IMR-90 (cell line): ENCODE results near the gene MT3. TPM values are rescaled to one million over a fixed set of nuclear protein-coding genes. Genes with fewer than 3 reads are reported as not detected.

Source experiments
- ATAC-seq: fragments of 200-7000 bp; cut with Tn5 transposase; 2 replicates; pipeline ENCODE4 v1.9.1; 2020; ENCODE audit warnings: low read depth, mild to moderate bottlenecking, moderate library complexity
- BruUV-seq: library from RNA; stranded (reverse); fragments of 400-500 nt; replicated peaks from 2 replicates; lab custom pipeline; 2021; lab: Mats Ljungman, UMichigan
- CTCF ChIA-PET: fragments of 300-600 bp; formaldehyde crosslinking; extraction: SDS; loops from one replicate; lab custom pipeline; 2021; ENCODE audit warnings: antibody characterized with exemption; lab: Yijun Ruan, JAX
- POLR2A ChIA-PET: fragments of 300-600 bp; sonication (Branson Sonifier 250); formaldehyde crosslinking; loops from one replicate; lab custom pipeline; 2022; ENCODE audit warnings: antibody characterized with exemption; ENCODE audit not compliant: unreplicated experiment; lab: Charles Lee
- DNase-seq: peaks from one replicate; pipeline ENCODE4 v3.0.0; 2013
- H2AFZ ChIP-seq: replicated peaks from 2 replicates; pipeline ENCODE3; 2013; ENCODE audit warnings: low read length, mild to moderate bottlenecking; ENCODE audit not compliant: poor library complexity
- H2AK5ac ChIP-seq: 2 replicates; pipeline ENCODE4 v1.6.1; 2013; ENCODE audit warnings: low read depth, low read length, inconsistent platforms
- H2AK9ac ChIP-seq: replicated peaks from 2 replicates; pipeline ENCODE3; 2013; ENCODE audit warnings: mild to moderate bottlenecking, low read depth, low read length, moderate library complexity; ENCODE audit not compliant: poor library complexity
- H2BK120ac ChIP-seq: 2 replicates; pipeline ENCODE4 v1.6.1; 2013; ENCODE audit warnings: low read depth, low read length, inconsistent platforms
- H2BK15ac ChIP-seq: 3 replicates; pipeline ENCODE4 v1.6.1; 2013; ENCODE audit warnings: low read depth, low read length, inconsistent platforms
- H2BK20ac ChIP-seq: 2 replicates; pipeline ENCODE4 v1.6.1; 2013; ENCODE audit warnings: low read depth, mild to moderate bottlenecking, inconsistent platforms, low read length, moderate library complexity
- H2BK5ac ChIP-seq: 2 replicates; pipeline ENCODE4 v1.6.1; 2013; ENCODE audit warnings: mild to moderate bottlenecking, low read depth, low read length, inconsistent platforms; ENCODE audit not compliant: poor library complexity, severe bottlenecking
- H3K14ac ChIP-seq: replicated peaks from 2 replicates; pipeline ENCODE4 v1.6.1; 2013; ENCODE audit warnings: low read depth, low read length, inconsistent platforms
- H3K18ac ChIP-seq: 2 replicates; pipeline ENCODE4 v1.6.1; 2013; ENCODE audit warnings: low read depth, low read length, control low read depth
- H3K23ac ChIP-seq: 2 replicates; pipeline ENCODE4 v1.6.1; 2013; ENCODE audit warnings: low read depth, low read length, inconsistent platforms
- H3K27ac ChIP-seq: 2 replicates; pipeline ENCODE4 v1.5.1; 2013; ENCODE audit warnings: mild to moderate bottlenecking, control low read depth, low read length; ENCODE audit not compliant: insufficient read depth
- H3K27me3 ChIP-seq: 2 replicates; pipeline ENCODE4 v1.6.1; 2013; ENCODE audit warnings: low read length; ENCODE audit not compliant: control insufficient read depth, insufficient read depth
- H3K36me3 ChIP-seq: 2 replicates; pipeline ENCODE4 v1.6.1; 2013; ENCODE audit warnings: low read length, mixed read lengths; ENCODE audit not compliant: control insufficient read depth, insufficient read depth
- H3K4ac ChIP-seq: 2 replicates; pipeline ENCODE4 v1.6.1; 2013; ENCODE audit warnings: low read depth, low read length, inconsistent platforms
- H3K4me1 ChIP-seq: 2 replicates; pipeline ENCODE4 v1.6.1; 2013; ENCODE audit warnings: low read length, mixed read lengths; ENCODE audit not compliant: control insufficient read depth, insufficient read depth
- H3K4me2 ChIP-seq: 2 replicates; pipeline ENCODE4 v1.6.1; 2013; ENCODE audit warnings: low read depth, mild to moderate bottlenecking, control low read depth, low read length, moderate library complexity
- H3K4me3 ChIP-seq: 2 replicates; pipeline ENCODE4 v1.5.1; 2013; ENCODE audit warnings: low read depth, mild to moderate bottlenecking, control low read depth, low read length, moderate library complexity; ENCODE audit not compliant: insufficient read depth
- H3K56ac ChIP-seq: 2 replicates; pipeline ENCODE4 v1.6.1; 2013; ENCODE audit warnings: low read length, inconsistent platforms; ENCODE audit not compliant: insufficient read depth; ENCODE audit errors: extremely low read depth
- H3K79me1 ChIP-seq, 2 experiments: 2 replicates each; pipeline ENCODE4 v1.6.1; 2013; ENCODE audit warnings: low read length in 2 of 2, inconsistent platforms in 1 of 2, low read depth in 1 of 2
- H3K9ac ChIP-seq: 2 replicates; pipeline ENCODE4 v1.6.1; 2013; ENCODE audit warnings: low read depth, low read length, control low read depth
- H3K9me1 ChIP-seq: 2 replicates; pipeline ENCODE4 v1.6.1; 2013; ENCODE audit warnings: low read length, inconsistent platforms; ENCODE audit not compliant: insufficient read depth
- H3K9me3 ChIP-seq: 2 replicates; pipeline ENCODE4 v1.6.1; 2013; ENCODE audit warnings: low read length; ENCODE audit not compliant: control insufficient read depth, insufficient read depth
- H4K20me1 ChIP-seq: 2 replicates; pipeline ENCODE4 v1.6.1; 2013; ENCODE audit warnings: low read length, inconsistent platforms; ENCODE audit not compliant: insufficient read depth
- H4K5ac ChIP-seq: 2 replicates; pipeline ENCODE4 v1.6.1; 2013; ENCODE audit warnings: mild to moderate bottlenecking, low read depth, low read length, control low read depth
- H4K8ac ChIP-seq, 2 experiments: 2 replicates each; pipeline ENCODE4 v1.6.1; 2013; ENCODE audit warnings: low read depth in 2 of 2, low read length in 2 of 2, control low read depth in 1 of 2, inconsistent platforms in 1 of 2
- H4K91ac ChIP-seq: 2 replicates; pipeline ENCODE4 v1.6.1; 2013; ENCODE audit warnings: low read depth, low read length, inconsistent platforms; ENCODE audit not compliant: insufficient read depth
- CEBPB ChIP-seq: IDR thresholded peaks from 2 replicates; pipeline ENCODE4 v1.6.1; 2012; ENCODE audit warnings: low read depth, low read length, improper control_type of control experiment
- CHD1 ChIP-seq: IDR thresholded peaks from 2 replicates; pipeline ENCODE4 v1.6.1; 2012; ENCODE audit warnings: low read depth, low read length, improper control_type of control experiment
- FOS ChIP-seq: fragments of 150-350 bp; IDR thresholded peaks from 2 replicates; pipeline ENCODE4 v1.6.1; 2016; ENCODE audit warnings: low read depth, low read length
- POLR2A ChIP-seq: IDR thresholded peaks from 2 replicates; pipeline ENCODE4 v1.6.1; 2012; ENCODE audit warnings: mild to moderate bottlenecking, low read depth, low read length
- RAD21 ChIP-seq: IDR thresholded peaks from 2 replicates; pipeline ENCODE4 v1.6.1; 2012; ENCODE audit warnings: low read length, improper control_type of control experiment
- RCOR1 ChIP-seq: IDR thresholded peaks from 2 replicates; pipeline ENCODE4 v1.6.1; 2012; ENCODE audit warnings: mild to moderate bottlenecking, low read length, improper control_type of control experiment; ENCODE audit not compliant: insufficient replicate concordance
- dilution Hi-C: fragments of 300-500 bp; cut with HindIII; formaldehyde crosslinking; loops from one replicate; pipeline ENCODE4 v1.14.3; 2018; ENCODE audit warnings: low sequenced_read_pairs; ENCODE audit not compliant: unreplicated experiment
- in situ Hi-C: fragments of 300-500 bp; cut with MboI; formaldehyde crosslinking; loops from 3 replicates; pipeline ENCODE4 v1.14.3; 2019; ENCODE audit warnings: low sequenced_read_pairs, inconsistent platforms, mixed read lengths
- intact Hi-C: fragments of 100-400 bp; cut with micrococcal nuclease; formaldehyde crosslinking; loops from 2 replicates; pipeline ENCODE4 v1.10.0; 2022
- polyA plus RNA-seq, 3 experiments: library from polyadenylated mRNA; depleted of rRNA; stranded (reverse); fragments of >200 nt; gene quantifications; 2 replicates each; pipeline ENCODE4 v1.2.3, GENCODE V29; 2012; ENCODE audit warnings: low replicate concordance in 1 of 3
- total RNA-seq: library from RNA; depleted of rRNA; stranded (reverse); fragments of >200 nt; gene quantifications from 2 replicates; pipeline ENCODE4 v1.2.3, GENCODE V29; 2012
- TF ChIP-seq, protein P1 (sequence below): conservative IDR thresholded peaks from 2 replicates; pipeline ENCODE4 v1.5.1; 2012; ENCODE audit warnings: mild to moderate bottlenecking, low read depth, low read length, improper control_type of control experiment

Gene MT3
- total and polyA plus RNA-seq, 2 of the 4 experiments (the other 2 are of a cell fraction), result 0.62 TPM; not detected in 1

DNA sequence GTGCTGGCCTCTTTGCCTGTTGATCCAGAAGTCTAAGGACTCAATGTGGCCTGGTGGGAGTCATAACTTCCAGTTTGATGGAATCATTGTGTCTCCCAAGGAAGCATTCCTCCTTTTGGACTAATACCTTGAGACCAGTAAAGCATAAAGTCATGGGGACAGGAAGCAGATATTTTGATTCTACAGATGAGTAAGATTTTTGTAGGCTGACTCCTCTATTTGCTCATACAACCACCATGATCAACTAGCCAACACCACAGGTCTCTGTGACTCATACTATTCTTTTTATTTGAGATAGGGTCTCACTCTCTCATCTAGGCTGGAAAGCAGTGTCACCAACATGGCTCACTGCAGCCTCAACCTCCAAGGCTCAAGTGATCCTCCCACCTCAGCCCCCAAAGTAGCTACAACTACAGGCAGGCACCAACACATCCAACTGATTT, 25.2 kb downstream of the MT3 start:
- in situ Hi-C loops, result no loop called here
- intact Hi-C loops, result no loop called here

More for the DNA sequence above, 25.2 kb downstream of the MT3 start:
- Histone ChIP-seq H3K4me2 (0 out of 2 replicates have a peak overlapping the region, but pooled peaks have one; percentile 22), H2AK5ac (peak overlapping the region; percentile 99), H3K9ac (no peak overlapping the region), H3K79me1 (peaks cover 2 to 54% of the 10 kb centered on the region in 2 experiments; a peak in 3 of 4 replicates), H2BK15ac (peak overlapping the region; percentile 98; the same call in 1 of the 3 replicates), H3K56ac (no peak overlapping the region), H4K20me1 (no peaks in the 10 kb centered on the region), H4K91ac (peak overlapping the region; percentile 91), H3K4ac (peak overlapping the region; percentile 93), H2AK9ac (peak overlapping the region; percentile 79), H2AFZ (no peak overlapping the region), H3K27ac (peak overlapping the region; percentile 59), H3K4me3 (no peak overlapping the region), H2BK5ac (peak overlapping the region; percentile 96), H3K27me3 (no peaks in the 10 kb centered on the region), H3K18ac (peak overlapping the region; percentile 66; the same call in 1 of the 2 replicates), H2BK20ac (peak overlapping the region; percentile 96; the same call in 1 of the 2 replicates), H3K9me3 (no peaks in the 10 kb centered on the region), H3K4me1 (peaks cover 36% of the 10 kb centered on the region), H4K8ac (peak overlapping the region; percentile 75 to 78; a peak in 3 of 4 replicates), H3K23ac (peak overlapping the region; percentile 72; the same call in 1 of the 2 replicates), H3K36me3 (no peaks in the 10 kb centered on the region), H2BK120ac (peak overlapping the region; percentile 96), H3K14ac (peak overlapping the region; percentile 81; the same call in 1 of the 2 replicates), H3K9me1 (peaks cover 24% of the 10 kb centered on the region), H4K5ac (peak overlapping the region; percentile 52; the same call in 1 of the 2 replicates)
- BruUV-seq, result no TSS peak
- TF ChIP-seq CHD1 (no peak), FOS (peak; percentile 77; the same call in 1 of the 2 replicates), RAD21 (no peak), CEBPB (peak; percentile 15; the same call in 1 of the 2 replicates), POLR2A (no peak), RCOR1 (peak; percentile 14)
- TF ChIP-seq, protein P1, sequence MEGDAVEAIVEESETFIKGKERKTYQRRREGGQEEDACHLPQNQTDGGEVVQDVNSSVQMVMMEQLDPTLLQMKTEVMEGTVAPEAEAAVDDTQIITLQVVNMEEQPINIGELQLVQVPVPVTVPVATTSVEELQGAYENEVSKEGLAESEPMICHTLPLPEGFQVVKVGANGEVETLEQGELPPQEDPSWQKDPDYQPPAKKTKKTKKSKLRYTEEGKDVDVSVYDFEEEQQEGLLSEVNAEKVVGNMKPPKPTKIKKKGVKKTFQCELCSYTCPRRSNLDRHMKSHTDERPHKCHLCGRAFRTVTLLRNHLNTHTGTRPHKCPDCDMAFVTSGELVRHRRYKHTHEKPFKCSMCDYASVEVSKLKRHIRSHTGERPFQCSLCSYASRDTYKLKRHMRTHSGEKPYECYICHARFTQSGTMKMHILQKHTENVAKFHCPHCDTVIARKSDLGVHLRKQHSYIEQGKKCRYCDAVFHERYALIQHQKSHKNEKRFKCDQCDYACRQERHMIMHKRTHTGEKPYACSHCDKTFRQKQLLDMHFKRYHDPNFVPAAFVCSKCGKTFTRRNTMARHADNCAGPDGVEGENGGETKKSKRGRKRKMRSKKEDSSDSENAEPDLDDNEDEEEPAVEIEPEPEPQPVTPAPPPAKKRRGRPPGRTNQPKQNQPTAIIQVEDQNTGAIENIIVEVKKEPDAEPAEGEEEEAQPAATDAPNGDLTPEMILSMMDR, result no peak
- peak; percentile 86 for DNase-seq
- ATAC-seq, result peak; percentile 8
- ChIA-PET POLR2A (no interaction called here), CTCF (no interaction called here)
- dilution Hi-C loops, result no loop called here
